Measurements from ENCODE around the gene CELA3B.

DNA sequence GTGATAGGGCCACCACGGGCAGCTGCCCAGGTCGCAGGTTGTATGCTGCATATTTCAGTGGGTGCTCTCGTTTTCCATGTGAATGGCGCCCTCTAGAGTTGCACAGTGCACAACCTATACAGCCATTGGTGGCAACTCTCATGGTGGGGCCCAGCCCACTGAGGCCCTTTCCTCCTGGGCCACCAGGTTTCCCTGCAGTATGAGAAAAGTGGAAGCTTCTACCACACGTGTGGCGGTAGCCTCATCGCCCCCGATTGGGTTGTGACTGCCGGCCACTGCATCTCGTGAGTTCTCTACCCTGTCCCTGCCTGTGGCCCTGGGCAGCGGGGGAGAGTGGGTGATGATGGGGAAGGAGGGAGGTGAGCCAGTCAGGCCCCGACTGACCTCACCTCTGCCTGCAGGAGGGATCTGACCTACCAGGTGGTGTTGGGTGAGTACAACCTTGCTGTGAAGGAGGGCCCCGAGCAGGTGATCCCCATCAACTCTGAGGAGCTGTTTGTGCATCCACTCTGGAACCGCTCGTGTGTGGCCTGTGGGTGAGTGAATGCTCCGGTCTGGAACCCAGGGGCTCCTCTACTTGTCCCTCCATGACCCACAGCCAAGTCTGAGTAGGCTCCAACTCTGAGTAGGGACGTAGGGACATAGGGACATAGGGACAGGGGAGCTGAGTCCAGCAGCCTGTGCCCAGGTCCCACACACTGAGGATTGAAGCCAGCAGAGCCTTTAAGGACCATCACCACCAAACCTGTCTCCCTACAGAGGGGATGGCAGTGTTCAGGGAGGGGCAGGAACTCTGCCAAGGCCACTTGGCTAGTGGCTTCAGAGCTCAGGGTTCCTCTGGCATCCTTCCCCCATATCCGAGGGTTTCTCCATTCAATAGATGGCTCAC lies 28.7 kb downstream of the CELA3B start:
- TF ChIP-seq POLR2A (IDR thresholded peaks at IDR 0.05), result peak; percentile 44 to 77 (median 68)
- TF ChIP-seq, protein P1, sequence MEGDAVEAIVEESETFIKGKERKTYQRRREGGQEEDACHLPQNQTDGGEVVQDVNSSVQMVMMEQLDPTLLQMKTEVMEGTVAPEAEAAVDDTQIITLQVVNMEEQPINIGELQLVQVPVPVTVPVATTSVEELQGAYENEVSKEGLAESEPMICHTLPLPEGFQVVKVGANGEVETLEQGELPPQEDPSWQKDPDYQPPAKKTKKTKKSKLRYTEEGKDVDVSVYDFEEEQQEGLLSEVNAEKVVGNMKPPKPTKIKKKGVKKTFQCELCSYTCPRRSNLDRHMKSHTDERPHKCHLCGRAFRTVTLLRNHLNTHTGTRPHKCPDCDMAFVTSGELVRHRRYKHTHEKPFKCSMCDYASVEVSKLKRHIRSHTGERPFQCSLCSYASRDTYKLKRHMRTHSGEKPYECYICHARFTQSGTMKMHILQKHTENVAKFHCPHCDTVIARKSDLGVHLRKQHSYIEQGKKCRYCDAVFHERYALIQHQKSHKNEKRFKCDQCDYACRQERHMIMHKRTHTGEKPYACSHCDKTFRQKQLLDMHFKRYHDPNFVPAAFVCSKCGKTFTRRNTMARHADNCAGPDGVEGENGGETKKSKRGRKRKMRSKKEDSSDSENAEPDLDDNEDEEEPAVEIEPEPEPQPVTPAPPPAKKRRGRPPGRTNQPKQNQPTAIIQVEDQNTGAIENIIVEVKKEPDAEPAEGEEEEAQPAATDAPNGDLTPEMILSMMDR (IDR thresholded peaks at IDR 0.05), result peak in 6 of 7 experiments; percentile 25 to 44 (median 40)

All from body of pancreas (tissue), 4 donors.